Thyroid gland (tissue), 4 donors: ENCODE data around the gene SHISAL1.
"Not testable (repeated sequence)": the region's sequence is repeated elsewhere in the genome, so short reads cannot be mapped to it uniquely, and the experiment has no call there.

Experiments used
- POLR2A ChIP-seq, 2 donors: fragments of 450-650 bp; IDR thresholded peaks; one replicate each; pipeline ENCODE4 v1.6.1; 2017; ENCODE audit warnings: antibody characterized with exemption in 2 of 2, mild to moderate bottlenecking in 2 of 2, moderate library complexity in 1 of 2
- TF ChIP-seq, protein P1 (sequence below), 6 experiments: fragments of 200-600 bp in 3 of 6; fragments of 450-650 bp in 3 of 6; sonication (generic) in 3 of 6; IDR thresholded peaks; one replicate each; pipeline ENCODE4 v1.5.1; 2016 to 2019; ENCODE audit warnings: antibody characterized with exemption in 6 of 6, mild to moderate bottlenecking in 2 of 6, inconsistent platforms in 1 of 6, moderate library complexity in 1 of 6

- TF ChIP-seq, protein P1, sequence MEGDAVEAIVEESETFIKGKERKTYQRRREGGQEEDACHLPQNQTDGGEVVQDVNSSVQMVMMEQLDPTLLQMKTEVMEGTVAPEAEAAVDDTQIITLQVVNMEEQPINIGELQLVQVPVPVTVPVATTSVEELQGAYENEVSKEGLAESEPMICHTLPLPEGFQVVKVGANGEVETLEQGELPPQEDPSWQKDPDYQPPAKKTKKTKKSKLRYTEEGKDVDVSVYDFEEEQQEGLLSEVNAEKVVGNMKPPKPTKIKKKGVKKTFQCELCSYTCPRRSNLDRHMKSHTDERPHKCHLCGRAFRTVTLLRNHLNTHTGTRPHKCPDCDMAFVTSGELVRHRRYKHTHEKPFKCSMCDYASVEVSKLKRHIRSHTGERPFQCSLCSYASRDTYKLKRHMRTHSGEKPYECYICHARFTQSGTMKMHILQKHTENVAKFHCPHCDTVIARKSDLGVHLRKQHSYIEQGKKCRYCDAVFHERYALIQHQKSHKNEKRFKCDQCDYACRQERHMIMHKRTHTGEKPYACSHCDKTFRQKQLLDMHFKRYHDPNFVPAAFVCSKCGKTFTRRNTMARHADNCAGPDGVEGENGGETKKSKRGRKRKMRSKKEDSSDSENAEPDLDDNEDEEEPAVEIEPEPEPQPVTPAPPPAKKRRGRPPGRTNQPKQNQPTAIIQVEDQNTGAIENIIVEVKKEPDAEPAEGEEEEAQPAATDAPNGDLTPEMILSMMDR (IDR thresholded peaks at IDR 0.05) = not testable (repeated sequence)
- TF ChIP-seq POLR2A (IDR thresholded peaks at IDR 0.05) = not testable (repeated sequence)
Measured at GRCh38 chr22:44323140-44323790, 10.5 kb upstream of the SHISAL1 start.
